Endothelial cell of umbilical vein (primary cell): ENCODE data around the gene STT3B. TPM values are rescaled to one million over a fixed set of nuclear protein-coding genes. Genes with fewer than 3 reads are reported as not detected.

Source experiments
- BruUV-seq: library from RNA; stranded (reverse); fragments of 400-500 nt; replicated peaks from 2 replicates; lab custom pipeline; 2021; lab: Mats Ljungman, UMichigan
- CTCF ChIA-PET: fragments of 300-600, 350-600 bp; sonication (Branson Sonifier 250); formaldehyde crosslinking; loops from one replicate; lab custom pipeline; 2021; ENCODE audit warnings: antibody characterized with exemption, inconsistent platforms; lab: Charles Lee
- POLR2A ChIA-PET: fragments of 300-600, 350-600 bp; sonication (Branson Sonifier 250); formaldehyde crosslinking; loops from one replicate; lab custom pipeline; 2021; ENCODE audit warnings: antibody characterized with exemption, inconsistent platforms; lab: Charles Lee
- DNase-seq: peaks from one replicate; pipeline ENCODE4 v3.0.0-alpha.2; 2011; ENCODE audit warnings: low read depth, low spot score
- FAIRE-seq: peaks from 2 replicates; lab custom pipeline; 2011; peaks lifted over from hg19 to GRCh38; lab: Jason Lieb, UNC
- H2AFZ ChIP-seq: 2 replicates; pipeline ENCODE4 v1.6.0; 2012; ENCODE audit warnings: low read depth, low read length, control low read depth, inconsistent platforms
- H3K27ac ChIP-seq: 2 replicates; pipeline ENCODE4 v1.5.1; 2011; ENCODE audit warnings: low read depth, mild to moderate bottlenecking, control low read depth, low read length, moderate library complexity; ENCODE audit not compliant: insufficient read depth
- H3K27me3 ChIP-seq, 2 experiments: 2 replicates each; pipeline versions ENCODE4 v1.6.0 to v1.6.1; 2011; ENCODE audit warnings: low read length in 2 of 2, mixed read lengths in 1 of 2; ENCODE audit not compliant: control insufficient read depth in 2 of 2, insufficient read depth in 2 of 2
- H3K36me3 ChIP-seq, 2 experiments: 2 replicates in 1 of 2; 3 replicates in 1 of 2; pipeline ENCODE4 v1.5.1; 2011; ENCODE audit warnings: low read length in 2 of 2, mild to moderate bottlenecking in 1 of 2, moderate library complexity in 1 of 2; ENCODE audit not compliant: control insufficient read depth in 2 of 2, insufficient read depth in 2 of 2; ENCODE audit errors: extremely low read depth in 1 of 2
- H3K4me1 ChIP-seq: 3 replicates; pipeline ENCODE4 v1.5.1; 2011; ENCODE audit warnings: mild to moderate bottlenecking, low read length; ENCODE audit not compliant: control insufficient read depth, insufficient read depth; ENCODE audit errors: extremely low read depth
- H3K4me2 ChIP-seq: 2 replicates; pipeline ENCODE4 v1.6.1; 2011; ENCODE audit warnings: low read length, control low read depth, mixed read lengths; ENCODE audit not compliant: insufficient read depth
- H3K4me3 ChIP-seq, 3 experiments: fragments of 200-600 bp in 1 of 3; sonication (generic), shearing (Covaris generic) in 1 of 3; replicated peaks in 1 of 3; 2 replicates each; pipeline ENCODE4 v1.5.1; 2011 to 2016; ENCODE audit warnings: control low read depth in 3 of 3, low read length in 3 of 3, mild to moderate bottlenecking in 2 of 3, inconsistent platforms in 1 of 3, low read depth in 1 of 3, moderate library complexity in 1 of 3; ENCODE audit not compliant: insufficient read depth in 1 of 3
- H3K79me2 ChIP-seq: 2 replicates; pipeline ENCODE4 v1.6.0; 2012; ENCODE audit warnings: low read length, inconsistent platforms; ENCODE audit not compliant: control insufficient read depth, insufficient read depth
- H3K9ac ChIP-seq: replicated peaks from 2 replicates; pipeline ENCODE3; 2011; ENCODE audit warnings: low read length, control low read depth; ENCODE audit not compliant: insufficient read depth; ENCODE audit errors: extremely low read depth
- H3K9me1 ChIP-seq: replicated peaks from 3 replicates; pipeline ENCODE4 v1.6.0; 2011; ENCODE audit warnings: mild to moderate bottlenecking, low read length; ENCODE audit not compliant: control insufficient read depth, insufficient read depth; ENCODE audit errors: extremely low read depth
- H3K9me3 ChIP-seq: replicated peaks from 2 replicates; pipeline ENCODE4 v1.5.1; 2012; ENCODE audit warnings: low read length, inconsistent platforms; ENCODE audit not compliant: control insufficient read depth, insufficient read depth
- H4K20me1 ChIP-seq: replicated peaks from 2 replicates; pipeline ENCODE3; 2011; ENCODE audit warnings: mild to moderate bottlenecking, low read length; ENCODE audit not compliant: control insufficient read depth, insufficient read depth; ENCODE audit errors: extremely low read depth
- EZH2 ChIP-seq: IDR thresholded peaks from 2 replicates; pipeline ENCODE4 v1.6.1; 2012; ENCODE audit warnings: borderline replicate concordance, low read depth, mild to moderate bottlenecking, moderate library complexity, low read length, inconsistent platforms; ENCODE audit not compliant: severe bottlenecking
- FOS ChIP-seq: IDR thresholded peaks from 2 replicates; pipeline ENCODE4 v1.6.1; 2011; ENCODE audit warnings: mild to moderate bottlenecking, low read length, moderate library complexity, borderline replicate concordance; ENCODE audit not compliant: insufficient read depth
- GATA2 ChIP-seq: IDR thresholded peaks from 2 replicates; pipeline ENCODE4 v1.7.0; 2011; ENCODE audit warnings: low read depth, mild to moderate bottlenecking, moderate library complexity, mixed read lengths, low read length; ENCODE audit not compliant: insufficient read length, insufficient read depth
- JUN ChIP-seq: IDR thresholded peaks from 2 replicates; pipeline ENCODE4 v1.6.1; 2011; ENCODE audit warnings: borderline replicate concordance, low read depth; ENCODE audit not compliant: insufficient read length, insufficient read depth
- MYC ChIP-seq: IDR thresholded peaks from one replicate; pipeline ENCODE4 v1.6.1; 2011; ENCODE audit warnings: mild to moderate bottlenecking, low read depth, low read length
- POLR2A ChIP-seq: IDR thresholded peaks from 2 replicates; pipeline ENCODE4 v1.6.1; 2012; ENCODE audit warnings: low read depth, mild to moderate bottlenecking, control low read depth, low read length
- POLR2AphosphoS5 ChIP-seq: IDR thresholded peaks from 2 replicates; pipeline ENCODE4 v1.6.1; 2012; ENCODE audit warnings: low read depth, mild to moderate bottlenecking, control low read depth, low read length, moderate library complexity; ENCODE audit not compliant: insufficient read depth
- dilution Hi-C: fragments of 300-500 bp; cut with MboI; formaldehyde crosslinking; loops from one replicate; pipeline ENCODE4 v1.15.0; 2019; ENCODE audit warnings: low sequenced_read_pairs; ENCODE audit not compliant: extremely low pct_ligation_motif_present
- intact Hi-C: fragments of 100-400 bp; cut with micrococcal nuclease; formaldehyde crosslinking; loops from one replicate; pipeline ENCODE4 v1.10.0; 2022
- polyA plus RNA-seq, 4 experiments: library from polyadenylated mRNA; depleted of rRNA in 3 of 4; stranded (reverse) in 3 of 4; unstranded in 1 of 4; fragments of >200 nt; gene quantifications; 2 replicates each; pipeline versions ENCODE4 v1.2.1 to v1.2.3, GENCODE V29; 2011 to 2012; ENCODE audit warnings: missing spikeins in 1 of 4
- total RNA-seq: library from RNA; stranded (reverse); gene quantifications from 2 replicates; pipeline ENCODE4 v1.2.3, GENCODE V29; 2021
- TF ChIP-seq, protein P1 (sequence below), 2 donors: IDR thresholded peaks; 1 replicate in 1 of 2; 2 replicates in 1 of 2; pipeline ENCODE4 v1.5.1; 2011; ENCODE audit warnings: low read length in 2 of 2, mild to moderate bottlenecking in 2 of 2, moderate library complexity in 2 of 2, control low read depth in 1 of 2, inconsistent platforms in 1 of 2, low read depth in 1 of 2; ENCODE audit not compliant: insufficient read depth in 1 of 2; ENCODE audit errors: extremely low read depth in 1 of 2
- TF ChIP-seq, protein P2 (sequence below): IDR thresholded peaks from 2 replicates; pipeline ENCODE4 v1.6.1; 2011; ENCODE audit not compliant: insufficient read depth, insufficient read length

STT3B gene
- total and polyA plus RNA-seq, 2 donors (not counting 3 experiments of a cell fraction or from before 2014, with no cell fraction given), result 56.4 to 113 TPM

DNA sequence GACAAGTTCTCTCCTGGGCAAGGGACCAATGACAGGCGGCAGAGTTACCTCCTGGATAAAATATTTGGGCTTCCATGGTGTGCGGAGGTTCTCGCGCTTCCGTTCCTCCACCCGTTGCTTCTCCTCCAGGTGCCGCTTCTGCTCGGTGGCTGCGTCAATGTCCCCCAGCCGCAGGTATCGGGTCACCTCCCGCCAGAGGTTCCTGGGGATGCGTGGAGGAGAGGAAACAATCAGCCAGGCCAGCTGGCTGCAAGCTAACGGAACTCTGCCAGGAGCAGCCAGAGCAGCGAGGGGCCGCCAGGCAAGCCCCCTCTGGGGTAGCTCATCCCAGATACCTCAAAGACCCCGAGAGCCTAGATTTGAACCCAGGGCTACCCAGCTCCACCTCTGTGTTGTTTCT lies 131.3 kb downstream of the STT3B start:
- no peak overlapping the region for H3K9ac ChIP-seq
- intact Hi-C loops, result no loop called here
- no peaks in the 10 kb centered on the region for H3K9me1 ChIP-seq
- no peak overlapping the region for H3K4me2 ChIP-seq
- no peaks in the 10 kb centered on the region for H3K79me2 ChIP-seq
- H4K20me1 ChIP-seq, result no peaks in the 10 kb centered on the region
- FAIRE-seq (no peak), DNase-seq (no peak)
- TF ChIP-seq POLR2AphosphoS5, result no peak
- no peak for TF ChIP-seq EZH2
- no peak for TF ChIP-seq FOS
- TF ChIP-seq, protein P1, sequence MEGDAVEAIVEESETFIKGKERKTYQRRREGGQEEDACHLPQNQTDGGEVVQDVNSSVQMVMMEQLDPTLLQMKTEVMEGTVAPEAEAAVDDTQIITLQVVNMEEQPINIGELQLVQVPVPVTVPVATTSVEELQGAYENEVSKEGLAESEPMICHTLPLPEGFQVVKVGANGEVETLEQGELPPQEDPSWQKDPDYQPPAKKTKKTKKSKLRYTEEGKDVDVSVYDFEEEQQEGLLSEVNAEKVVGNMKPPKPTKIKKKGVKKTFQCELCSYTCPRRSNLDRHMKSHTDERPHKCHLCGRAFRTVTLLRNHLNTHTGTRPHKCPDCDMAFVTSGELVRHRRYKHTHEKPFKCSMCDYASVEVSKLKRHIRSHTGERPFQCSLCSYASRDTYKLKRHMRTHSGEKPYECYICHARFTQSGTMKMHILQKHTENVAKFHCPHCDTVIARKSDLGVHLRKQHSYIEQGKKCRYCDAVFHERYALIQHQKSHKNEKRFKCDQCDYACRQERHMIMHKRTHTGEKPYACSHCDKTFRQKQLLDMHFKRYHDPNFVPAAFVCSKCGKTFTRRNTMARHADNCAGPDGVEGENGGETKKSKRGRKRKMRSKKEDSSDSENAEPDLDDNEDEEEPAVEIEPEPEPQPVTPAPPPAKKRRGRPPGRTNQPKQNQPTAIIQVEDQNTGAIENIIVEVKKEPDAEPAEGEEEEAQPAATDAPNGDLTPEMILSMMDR (IDR thresholded peaks at IDR 0.05; ENCODE audit: extremely low read depth in 1 of 2, insufficient read depth in 1 of 2, low read depth in 1 of 2, low read length in 2 of 2), result no peak
- H3K9me3 ChIP-seq, result no peaks in the 10 kb centered on the region
- H3K27me3 ChIP-seq, result no peaks in the 10 kb centered on the region
- dilution Hi-C loops, result no loop called here
- no peak overlapping the region for H2AFZ ChIP-seq
- ChIA-PET POLR2A (no interaction called here), CTCF (no interaction called here)
- no TSS peak for BruUV-seq
- H3K36me3 ChIP-seq, result no peaks in the 10 kb centered on the region
- no peak overlapping the region for H3K27ac ChIP-seq
- peaks cover 5% of the 10 kb centered on the region for H3K4me1 ChIP-seq
- no peak overlapping the region for H3K4me3 ChIP-seq

DNA sequence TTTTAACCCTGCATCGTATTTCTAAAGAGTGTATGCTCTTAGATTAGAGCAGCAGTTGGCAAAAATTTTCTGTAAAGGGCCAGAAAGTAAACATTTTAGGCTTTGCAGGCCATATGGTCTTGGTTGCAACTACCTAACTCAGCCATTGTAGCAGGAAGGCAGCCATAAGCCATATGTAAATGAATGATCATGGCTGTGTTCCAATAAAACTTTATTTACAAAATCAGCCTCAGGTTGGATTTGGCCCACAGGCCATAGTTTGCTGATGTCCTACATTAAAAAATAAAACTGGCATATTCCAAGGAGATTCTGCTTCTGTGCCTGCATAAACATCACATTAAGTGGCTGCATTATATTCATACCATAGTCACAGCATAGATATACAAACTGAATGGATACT lies 134.9 kb downstream of the STT3B start:
- no peak overlapping the region for H3K27ac ChIP-seq
- H3K4me1 ChIP-seq, result peaks cover 16% of the 10 kb centered on the region
- no peaks in the 10 kb centered on the region for H3K9me1 ChIP-seq
- H3K79me2 ChIP-seq, result no peaks in the 10 kb centered on the region
- BruUV-seq, result no TSS peak
- H2AFZ ChIP-seq, result no peak overlapping the region
- dilution Hi-C loops (no loop called here), intact Hi-C loops (no loop called here)
- H3K4me3 ChIP-seq, result no peak overlapping the region
- H3K27me3 ChIP-seq, result no peaks in the 10 kb centered on the region
- no peaks in the 10 kb centered on the region for H4K20me1 ChIP-seq
- CTCF ChIA-PET, result no interaction called here
- no peaks in the 10 kb centered on the region for H3K36me3 ChIP-seq
- POLR2A ChIA-PET, result no interaction called here
- H3K9ac ChIP-seq, result no peak overlapping the region
- TF ChIP-seq, protein P2, sequence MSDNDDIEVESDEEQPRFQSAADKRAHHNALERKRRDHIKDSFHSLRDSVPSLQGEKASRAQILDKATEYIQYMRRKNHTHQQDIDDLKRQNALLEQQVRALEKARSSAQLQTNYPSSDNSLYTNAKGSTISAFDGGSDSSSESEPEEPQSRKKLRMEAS, result no peak
- TF ChIP-seq MYC (no peak), GATA2 (no peak), EZH2 (no peak), JUN (no peak), POLR2A (no peak)
- H3K9me3 ChIP-seq, result no peaks in the 10 kb centered on the region
- FAIRE-seq (no peak), DNase-seq (no peak)
- no peak overlapping the region for H3K4me2 ChIP-seq
